ENCODE results near the gene IFI16.
"Not testable (repeated sequence)": the region's sequence is repeated elsewhere in the genome, so short reads cannot be mapped to it uniquely, and the experiment has no call there.

DNA sequence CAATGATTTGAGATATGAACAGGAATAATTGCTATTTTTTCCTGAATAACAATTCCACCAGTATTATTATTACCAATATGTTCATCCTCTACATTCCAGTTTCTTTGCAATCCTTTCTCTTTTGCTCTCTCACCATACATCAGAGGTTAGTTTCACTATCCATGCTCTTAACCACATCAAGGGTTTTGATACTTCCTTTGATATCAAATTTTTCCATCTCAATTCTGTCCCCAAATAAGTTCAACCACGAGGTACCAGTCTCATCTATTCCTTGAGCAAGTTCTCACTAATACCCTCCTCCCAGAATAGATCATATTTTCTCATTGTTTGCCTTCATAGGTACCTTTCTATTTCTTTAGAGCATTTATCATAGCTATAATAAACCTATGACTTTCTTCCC, 36.8 kb downstream of the IFI16 start:
- TF ChIP-seq, protein P1, sequence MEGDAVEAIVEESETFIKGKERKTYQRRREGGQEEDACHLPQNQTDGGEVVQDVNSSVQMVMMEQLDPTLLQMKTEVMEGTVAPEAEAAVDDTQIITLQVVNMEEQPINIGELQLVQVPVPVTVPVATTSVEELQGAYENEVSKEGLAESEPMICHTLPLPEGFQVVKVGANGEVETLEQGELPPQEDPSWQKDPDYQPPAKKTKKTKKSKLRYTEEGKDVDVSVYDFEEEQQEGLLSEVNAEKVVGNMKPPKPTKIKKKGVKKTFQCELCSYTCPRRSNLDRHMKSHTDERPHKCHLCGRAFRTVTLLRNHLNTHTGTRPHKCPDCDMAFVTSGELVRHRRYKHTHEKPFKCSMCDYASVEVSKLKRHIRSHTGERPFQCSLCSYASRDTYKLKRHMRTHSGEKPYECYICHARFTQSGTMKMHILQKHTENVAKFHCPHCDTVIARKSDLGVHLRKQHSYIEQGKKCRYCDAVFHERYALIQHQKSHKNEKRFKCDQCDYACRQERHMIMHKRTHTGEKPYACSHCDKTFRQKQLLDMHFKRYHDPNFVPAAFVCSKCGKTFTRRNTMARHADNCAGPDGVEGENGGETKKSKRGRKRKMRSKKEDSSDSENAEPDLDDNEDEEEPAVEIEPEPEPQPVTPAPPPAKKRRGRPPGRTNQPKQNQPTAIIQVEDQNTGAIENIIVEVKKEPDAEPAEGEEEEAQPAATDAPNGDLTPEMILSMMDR (IDR thresholded peaks at IDR 0.05; ENCODE audit: borderline replicate concordance, extremely low read depth, low read length, poor library complexity, severe bottlenecking) = not testable (repeated sequence)
- not testable (repeated sequence) for TF ChIP-seq EZH2 (IDR thresholded peaks at IDR 0.05; ENCODE audit: borderline replicate concordance, low read depth, low read length, severe bottlenecking)

Data from DND-41 (cell line).